ENCODE data around the gene MOSMO.

DNA sequence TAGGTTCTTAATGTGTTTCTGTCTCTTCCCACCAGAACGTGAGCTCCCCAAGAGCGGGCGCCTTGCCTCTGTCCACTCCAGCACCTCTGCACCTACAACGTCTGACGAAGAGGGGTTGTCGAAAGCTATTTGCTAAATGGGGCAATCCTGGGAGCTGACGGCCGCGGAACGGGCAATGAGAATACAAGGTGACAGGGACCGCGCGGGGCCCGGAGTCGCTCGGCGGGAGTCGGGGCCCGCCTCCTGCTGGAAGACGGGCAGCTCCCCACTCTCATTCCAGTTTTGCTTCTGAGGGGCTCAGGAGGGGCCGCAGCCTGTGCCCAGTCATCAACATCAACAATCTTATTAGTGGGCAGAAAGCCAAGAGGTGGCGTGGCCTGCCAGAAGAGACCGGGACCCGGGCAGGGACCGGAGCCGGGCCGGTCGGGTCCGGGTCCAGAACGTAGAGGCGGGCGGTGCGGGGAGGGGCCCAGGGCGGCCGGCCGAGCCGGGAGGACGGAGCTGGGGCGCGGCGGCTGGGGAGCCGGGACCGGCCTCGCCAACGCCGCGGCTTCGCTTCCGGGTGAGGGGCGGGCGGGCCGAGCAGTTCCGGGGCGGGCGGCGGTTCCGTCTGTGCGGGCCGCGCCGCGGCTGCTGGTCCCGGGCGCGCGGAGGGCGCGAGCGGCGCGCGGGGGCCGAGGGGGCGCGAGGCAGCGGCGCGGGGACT lies at the start of gene MOSMO:
- TF ChIP-seq, protein P1, sequence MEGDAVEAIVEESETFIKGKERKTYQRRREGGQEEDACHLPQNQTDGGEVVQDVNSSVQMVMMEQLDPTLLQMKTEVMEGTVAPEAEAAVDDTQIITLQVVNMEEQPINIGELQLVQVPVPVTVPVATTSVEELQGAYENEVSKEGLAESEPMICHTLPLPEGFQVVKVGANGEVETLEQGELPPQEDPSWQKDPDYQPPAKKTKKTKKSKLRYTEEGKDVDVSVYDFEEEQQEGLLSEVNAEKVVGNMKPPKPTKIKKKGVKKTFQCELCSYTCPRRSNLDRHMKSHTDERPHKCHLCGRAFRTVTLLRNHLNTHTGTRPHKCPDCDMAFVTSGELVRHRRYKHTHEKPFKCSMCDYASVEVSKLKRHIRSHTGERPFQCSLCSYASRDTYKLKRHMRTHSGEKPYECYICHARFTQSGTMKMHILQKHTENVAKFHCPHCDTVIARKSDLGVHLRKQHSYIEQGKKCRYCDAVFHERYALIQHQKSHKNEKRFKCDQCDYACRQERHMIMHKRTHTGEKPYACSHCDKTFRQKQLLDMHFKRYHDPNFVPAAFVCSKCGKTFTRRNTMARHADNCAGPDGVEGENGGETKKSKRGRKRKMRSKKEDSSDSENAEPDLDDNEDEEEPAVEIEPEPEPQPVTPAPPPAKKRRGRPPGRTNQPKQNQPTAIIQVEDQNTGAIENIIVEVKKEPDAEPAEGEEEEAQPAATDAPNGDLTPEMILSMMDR (IDR thresholded peaks at IDR 0.05), result no peak
- TF ChIP-seq POLR2A (IDR thresholded peaks at IDR 0.05), result peak in 1 of 2 donors; percentile 60
